T-helper 17 cell (primary cell): ENCODE data around the gene GTF2H4. TPM values are rescaled to one million over a fixed set of nuclear protein-coding genes. Genes with fewer than 3 reads are reported as not detected.
A peak's percentile ranks its signal among the peaks of the same experiment; 100 is the strongest.

Experiments used
- ATAC-seq: fragments of 150-1000 bp; cut with Tn5 transposase; 2 replicates; pipeline ENCODE4 v1.10.0; 2021; ENCODE audit warnings: mild to moderate bottlenecking, moderate library complexity
- DNase-seq, 3 donors: peaks; one replicate each; pipeline versions ENCODE4 v3.0.0 to v3.0.0-alpha.2; 2020 to 2021
- H3K9me3 ChIP-seq: one replicate; pipeline ENCODE4 v1.7.0; 2013; ENCODE audit warnings: low read length, mild to moderate bottlenecking; ENCODE audit not compliant: control insufficient read depth, poor library complexity, severe bottlenecking
- H3K27ac Mint-ChIP-seq: one replicate; pipeline ENCODE4 v1.8.0; 2022; ENCODE audit warnings: mild to moderate bottlenecking, moderate library complexity, mixed read lengths
- H3K27me3 Mint-ChIP-seq: one replicate; pipeline ENCODE4 v1.8.0; 2022; ENCODE audit warnings: mixed read lengths
- H3K36me3 Mint-ChIP-seq: one replicate; pipeline ENCODE4 v1.8.0; 2022; ENCODE audit warnings: low read depth, mixed read lengths
- H3K4me1 Mint-ChIP-seq: one replicate; pipeline ENCODE4 v1.8.0; 2022; ENCODE audit warnings: mild to moderate bottlenecking, mixed read lengths
- H3K4me3 Mint-ChIP-seq: one replicate; pipeline ENCODE4 v1.8.0; 2022; ENCODE audit warnings: mild to moderate bottlenecking, moderate library complexity, mixed read lengths
- total RNA-seq, 4 donors: library from RNA in 2 of 4; stranded (reverse) in 2 of 4; gene quantifications; one replicate each; pipeline ENCODE4 v1.2.3 and lab custom pipeline; 2022 to 2026

Gene GTF2H4
- total RNA-seq, 2 donors from 2014 or later, result 11.6 to 19.7 TPM

DNA sequence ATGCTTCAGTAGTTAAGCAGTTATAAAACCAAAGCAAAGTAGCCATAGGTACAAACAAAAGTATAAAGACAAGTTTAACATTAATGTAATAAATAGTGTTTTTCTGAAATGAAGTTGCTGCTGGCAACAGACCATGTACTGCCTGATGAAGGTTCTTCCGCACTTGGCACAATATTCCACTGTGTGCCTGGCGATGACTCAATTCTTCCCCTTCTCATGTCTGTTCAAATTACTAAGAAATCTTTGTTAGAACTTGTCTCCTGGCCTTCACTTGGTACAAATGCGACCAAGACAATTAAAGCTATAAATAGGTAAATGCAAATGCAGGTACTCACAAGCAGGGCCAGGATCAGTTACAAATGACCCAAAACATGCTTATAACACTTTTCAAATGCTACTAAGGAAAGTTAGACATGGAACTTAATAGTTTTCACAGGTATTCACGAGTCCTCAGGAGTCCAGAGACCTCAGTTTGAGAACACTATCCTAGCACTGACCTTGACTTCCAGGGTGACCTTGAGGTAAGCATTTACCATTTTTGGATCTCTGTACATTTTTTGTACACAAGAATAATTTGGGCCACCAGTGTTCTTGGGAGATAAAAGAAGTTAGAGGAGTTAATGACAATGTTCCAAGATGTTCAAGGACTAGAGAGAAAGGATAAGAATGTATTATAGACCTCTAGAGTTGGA is 31.8 kb upstream of the GTF2H4 start:
- H3K27me3 Mint-ChIP-seq, result no peaks in the 10 kb centered on the region
- DNase-seq (no peak), ATAC-seq (no peak)
- no peaks in the 10 kb centered on the region for H3K36me3 Mint-ChIP-seq
- H3K4me1 Mint-ChIP-seq, result peaks cover 14% of the 10 kb centered on the region
- peak overlapping the region; percentile 25 for H3K4me3 Mint-ChIP-seq
- no peaks in the 10 kb centered on the region for H3K9me3 ChIP-seq
- no peak overlapping the region for H3K27ac Mint-ChIP-seq

- H3K36me3 Mint-ChIP-seq, result no peaks in the 10 kb centered on the region
- peaks cover 19% of the 10 kb centered on the region for H3K4me1 Mint-ChIP-seq
These were observed 30.4 kb upstream of the GTF2H4 start for GRCh38 chr6:30877419-30878262.

GRCh38 chr6:30879684-30880427 is 28.2 kb upstream of the GTF2H4 start:
- Mint-ChIP-seq H3K27ac (peak overlapping the region; percentile 56), H3K4me3 (no peak overlapping the region), H3K27me3 (no peaks in the 10 kb centered on the region), H3K4me1 (peaks cover 27% of the 10 kb centered on the region), H3K36me3 (no peaks in the 10 kb centered on the region)
- no peak for ATAC-seq
- DNase-seq, result no peak
- no peaks in the 10 kb centered on the region for H3K9me3 ChIP-seq

More at GRCh38 chr6:30877419-30878262, 30.4 kb upstream of the GTF2H4 start:
- ATAC-seq (peak; percentile 88), DNase-seq (peak; percentile 47 to 51 (median 49))
- Mint-ChIP-seq H3K4me3 (peak overlapping the region; percentile 91), H3K27me3 (no peaks in the 10 kb centered on the region), H3K27ac (peak overlapping the region; percentile 37)
- no peaks in the 10 kb centered on the region for H3K9me3 ChIP-seq

DNA sequence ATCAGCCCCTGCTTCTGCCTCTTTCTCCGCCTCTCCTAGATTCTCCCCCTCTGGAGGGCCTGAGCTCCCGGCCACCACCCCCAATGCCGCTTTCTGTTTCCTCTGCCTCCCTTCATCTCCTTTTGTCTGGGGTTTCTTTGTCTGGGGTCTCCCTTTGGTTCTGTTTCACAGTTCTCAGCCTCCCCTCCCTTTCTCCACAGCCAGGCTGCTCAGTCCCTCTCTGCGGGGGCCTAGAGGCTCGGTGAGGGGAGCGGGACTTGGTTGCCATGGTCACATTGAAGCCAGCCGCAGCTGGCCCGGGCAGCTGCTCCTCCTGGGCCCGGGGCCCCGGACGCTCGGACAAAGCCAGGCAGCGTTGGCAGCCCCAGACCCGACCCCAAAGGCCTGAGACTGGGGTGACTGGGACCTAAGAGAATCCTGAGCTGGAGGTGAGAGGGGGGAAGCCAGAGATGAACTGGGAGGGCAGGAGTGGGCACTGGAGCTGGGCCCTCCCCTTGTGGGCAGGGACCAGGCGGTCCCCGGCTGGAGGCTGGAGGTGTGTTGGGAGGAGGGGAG is 27.2 kb upstream of the GTF2H4 start:
- H3K27ac Mint-ChIP-seq, result peak overlapping the region; percentile 56
- no peak overlapping the region for H3K4me3 Mint-ChIP-seq
- H3K27me3 Mint-ChIP-seq, result no peaks in the 10 kb centered on the region
- ATAC-seq (no peak), DNase-seq (no peak)
- peaks cover 31% of the 10 kb centered on the region for H3K4me1 Mint-ChIP-seq
- H3K9me3 ChIP-seq, result no peaks in the 10 kb centered on the region
- H3K36me3 Mint-ChIP-seq, result no peaks in the 10 kb centered on the region

GRCh38 chr6:30881392-30882203 is 26.4 kb upstream of the GTF2H4 start:
- Mint-ChIP-seq H3K4me3 (peak overlapping the region; percentile 41), H3K27me3 (peaks cover 6% of the 10 kb centered on the region), H3K36me3 (peaks cover 2% of the 10 kb centered on the region), H3K4me1 (peaks cover 38% of the 10 kb centered on the region), H3K27ac (no peak overlapping the region)
- no peaks in the 10 kb centered on the region for H3K9me3 ChIP-seq
- DNase-seq (no peak), ATAC-seq (no peak)

DNA sequence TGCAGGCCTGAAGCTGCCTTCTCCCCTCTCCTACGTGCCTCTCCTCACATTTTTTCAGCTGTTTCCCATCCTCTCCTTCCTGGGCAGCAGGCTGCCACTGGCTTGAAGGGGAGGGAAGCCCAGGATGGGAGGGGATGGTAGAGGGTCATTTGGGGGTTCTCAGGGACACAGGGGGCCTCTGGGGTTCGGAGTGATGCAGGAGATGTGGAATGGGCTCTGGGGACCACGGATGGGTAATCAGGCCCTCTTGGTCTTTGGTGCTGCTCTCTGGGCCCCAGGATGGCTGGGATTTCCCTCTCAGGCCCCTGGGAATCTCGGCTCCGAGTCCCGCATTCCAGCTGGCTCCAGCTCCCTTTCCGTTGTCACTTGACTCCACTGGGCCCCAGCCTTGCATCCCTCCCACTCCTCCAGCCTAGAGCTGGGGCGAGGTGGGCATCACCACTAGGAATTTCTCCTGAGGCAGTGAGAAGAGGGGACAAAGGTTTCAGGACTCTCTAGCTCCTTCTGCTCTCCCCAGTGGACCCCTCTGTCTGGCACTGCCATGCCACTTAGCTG is 25.7 kb upstream of the GTF2H4 start:
- ATAC-seq, result no peak
- H3K4me3 Mint-ChIP-seq, result no peak overlapping the region
- H3K4me1 Mint-ChIP-seq, result peaks cover 40% of the 10 kb centered on the region
- no peak for DNase-seq
- H3K27me3 Mint-ChIP-seq, result peaks cover 7% of the 10 kb centered on the region
- no peak overlapping the region for H3K27ac Mint-ChIP-seq
- H3K9me3 ChIP-seq, result no peaks in the 10 kb centered on the region
- peaks cover 2% of the 10 kb centered on the region for H3K36me3 Mint-ChIP-seq

GRCh38 chr6:30882759-30883684 is 25.0 kb upstream of the GTF2H4 start:
- peaks cover 34% of the 10 kb centered on the region for H3K4me1 Mint-ChIP-seq
- peak overlapping the region; percentile 70 for H3K27ac Mint-ChIP-seq
- peaks cover 2% of the 10 kb centered on the region for H3K36me3 Mint-ChIP-seq
- no peak for ATAC-seq
- DNase-seq, result no peak
- H3K27me3 Mint-ChIP-seq, result peaks cover 7% of the 10 kb centered on the region
- no peaks in the 10 kb centered on the region for H3K9me3 ChIP-seq
- H3K4me3 Mint-ChIP-seq, result peak overlapping the region; percentile 90

GRCh38 chr6:30883685-30884520 is 24.1 kb upstream of the GTF2H4 start, which contains the start of gene DDR1:
Gene DDR1, plus strand, starts transcription at chr6:30884519. Its CDS starts 4,211 bp downstream, at chr6:30888730.
- H3K9me3 ChIP-seq, result no peaks in the 10 kb centered on the region
- peak within 1 kb of the TSS; percentile 70 for H3K27ac Mint-ChIP-seq
- H3K4me3 Mint-ChIP-seq, result peak within 1 kb of the TSS; percentile 90
- DNase-seq (peak in 2 of 3 donors; percentile 39 to 43), ATAC-seq (peak; percentile 76)
- peaks cover 7% of the 10 kb centered on the region for H3K27me3 Mint-ChIP-seq
- H3K36me3 Mint-ChIP-seq, result peaks cover 2% of the 10 kb centered on the region
- peaks cover 29% of the 10 kb centered on the region for H3K4me1 Mint-ChIP-seq

DNA sequence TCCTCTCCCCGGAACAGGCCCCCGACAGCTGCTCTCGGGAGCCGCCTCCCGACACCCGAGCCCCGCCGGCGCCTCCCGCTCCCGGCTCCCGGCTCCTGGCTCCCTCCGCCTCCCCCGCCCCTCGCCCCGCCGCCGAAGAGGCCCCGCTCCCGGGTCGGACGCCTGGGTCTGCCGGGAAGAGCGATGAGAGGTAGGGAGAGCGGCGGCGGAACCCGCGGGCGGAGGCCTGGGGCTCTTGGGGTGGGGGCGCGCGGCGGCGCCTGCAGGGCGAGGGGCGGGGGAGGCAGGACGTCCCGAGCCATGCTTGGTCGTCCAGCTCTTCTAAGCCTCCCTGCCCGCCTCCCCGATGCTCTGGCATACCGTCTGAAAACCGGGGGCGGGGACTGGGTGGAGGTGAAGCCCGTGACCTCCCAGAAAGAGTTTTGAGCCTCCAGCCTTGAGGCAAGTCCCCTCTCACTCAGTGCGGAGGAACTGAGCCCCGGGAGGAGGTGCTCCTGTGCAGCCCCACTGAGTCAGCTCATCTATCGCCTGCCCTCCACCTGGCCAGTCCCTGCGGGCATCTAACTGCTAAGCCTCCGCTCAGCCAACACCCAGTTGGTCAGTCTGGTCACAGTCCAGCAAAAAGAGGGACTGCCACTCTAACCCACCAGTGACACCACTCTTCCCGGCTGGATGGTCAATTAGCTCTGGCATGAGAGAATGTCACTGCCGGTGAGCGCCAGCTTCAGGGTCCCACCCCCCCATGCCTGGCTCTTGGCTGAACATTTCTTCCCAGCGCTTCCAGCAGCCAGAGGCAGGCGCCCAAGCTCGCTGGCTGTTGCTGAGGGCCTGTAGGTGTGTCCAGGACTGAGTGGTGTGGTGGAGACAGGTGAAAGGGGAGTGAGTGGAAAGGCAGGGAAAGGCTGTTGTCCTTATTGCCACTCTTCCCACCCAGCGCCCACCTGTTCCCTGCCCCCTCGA is 23.2 kb upstream of the GTF2H4 start:
- H3K4me1 Mint-ChIP-seq, result peaks cover 29% of the 10 kb centered on the region
- ATAC-seq, result peak; percentile 60
- peaks cover 2% of the 10 kb centered on the region for H3K36me3 Mint-ChIP-seq
- no peak overlapping the region for H3K27ac Mint-ChIP-seq
- peaks cover 8% of the 10 kb centered on the region for H3K27me3 Mint-ChIP-seq
- DNase-seq, result no peak
- peak overlapping the region; percentile 90 for H3K4me3 Mint-ChIP-seq
- H3K9me3 ChIP-seq, result no peaks in the 10 kb centered on the region

GRCh38 chr6:30885481-30885998 is 22.5 kb upstream of the GTF2H4 start:
- Mint-ChIP-seq H3K4me1 (peaks cover 29% of the 10 kb centered on the region), H3K27ac (no peak overlapping the region), H3K4me3 (peak overlapping the region; percentile 90), H3K27me3 (peaks cover 13% of the 10 kb centered on the region), H3K36me3 (peaks cover 7% of the 10 kb centered on the region)
- H3K9me3 ChIP-seq, result no peaks in the 10 kb centered on the region
- ATAC-seq (no peak), DNase-seq (no peak)
